Nephron progenitor cell (in vitro differentiated cells): ENCODE measurements around the gene ZBTB47.

ENCODE experiments used
- DNase-seq: peaks from one replicate; pipeline ENCODE4 v3.0.0; 2021
- H3K27ac Mint-ChIP-seq: 2 replicates; pipeline ENCODE4 v1.8.0; 2021; ENCODE audit warnings: mild to moderate bottlenecking, moderate library complexity, mixed read lengths
- H3K27me3 Mint-ChIP-seq: 2 replicates; pipeline ENCODE4 v1.8.0; 2021; ENCODE audit warnings: mild to moderate bottlenecking, low read depth, mixed read lengths; ENCODE audit not compliant: poor library complexity
- H3K36me3 Mint-ChIP-seq: 2 replicates; pipeline ENCODE4 v1.8.0; 2021; ENCODE audit warnings: low read depth, mixed read lengths
- H3K4me1 Mint-ChIP-seq: 2 replicates; pipeline ENCODE4 v1.8.0; 2021; ENCODE audit warnings: mixed read lengths
- H3K4me3 Mint-ChIP-seq: 2 replicates; pipeline ENCODE4 v1.8.0; 2021; ENCODE audit warnings: mild to moderate bottlenecking, moderate library complexity, mixed read lengths
- H3K9me3 Mint-ChIP-seq: 2 replicates; pipeline ENCODE4 v1.8.0; 2021; ENCODE audit warnings: mild to moderate bottlenecking, moderate library complexity, mixed read lengths
- CTCF ChIP-seq: fragments of 200-600 bp; sonication (generic); IDR thresholded peaks from 2 replicates; pipeline ENCODE4 v1.5.0; 2021; ENCODE audit warnings: antibody characterized with exemption

The ZBTB47 gene

GRCh38 chr3:42704136-42704841 lies 50.8 kb downstream of the ZBTB47 start:
- Mint-ChIP-seq H3K4me3 (no peak overlapping the region), H3K27me3 (peaks cover 24% of the 10 kb centered on the region), H3K4me1 (peaks cover 6% of the 10 kb centered on the region), H3K36me3 (no peaks in the 10 kb centered on the region), H3K27ac (no peak overlapping the region), H3K9me3 (no peaks in the 10 kb centered on the region)
- DNase-seq = no peak
- no peak for TF ChIP-seq CTCF

GRCh38 chr3:42705058-42705767 lies 51.7 kb downstream of the ZBTB47 start:
- H3K27ac Mint-ChIP-seq = no peak overlapping the region
- DNase-seq = no peak
- H3K4me3 Mint-ChIP-seq = no peak overlapping the region
- H3K36me3 Mint-ChIP-seq = no peaks in the 10 kb centered on the region
- H3K9me3 Mint-ChIP-seq = no peaks in the 10 kb centered on the region
- H3K4me1 Mint-ChIP-seq = peaks cover 6% of the 10 kb centered on the region
- no peak for TF ChIP-seq CTCF
- peaks cover 21% of the 10 kb centered on the region for H3K27me3 Mint-ChIP-seq

- DNase-seq = no peak
- Mint-ChIP-seq H3K4me3 (no peak overlapping the region), H3K27me3 (peaks cover 20% of the 10 kb centered on the region), H3K9me3 (no peaks in the 10 kb centered on the region), H3K36me3 (no peaks in the 10 kb centered on the region), H3K27ac (no peak overlapping the region), H3K4me1 (peaks cover 6% of the 10 kb centered on the region)
- TF ChIP-seq CTCF = no peak
Measured at GRCh38 chr3:42705962-42706585, 52.6 kb downstream of the ZBTB47 start.

GRCh38 chr3:42706721-42707619 lies 53.5 kb downstream of the ZBTB47 start:
- Mint-ChIP-seq H3K27ac (no peak overlapping the region), H3K9me3 (no peaks in the 10 kb centered on the region), H3K36me3 (no peaks in the 10 kb centered on the region), H3K4me1 (peaks cover 6% of the 10 kb centered on the region), H3K27me3 (peaks cover 15% of the 10 kb centered on the region), H3K4me3 (no peak overlapping the region)
- TF ChIP-seq CTCF = no peak
- DNase-seq = no peak

GRCh38 chr3:42707620-42708355 lies 54.3 kb downstream of the ZBTB47 start:
- Mint-ChIP-seq H3K9me3 (no peaks in the 10 kb centered on the region), H3K4me1 (peaks cover 5% of the 10 kb centered on the region), H3K27ac (no peak overlapping the region), H3K4me3 (no peak overlapping the region), H3K36me3 (no peaks in the 10 kb centered on the region), H3K27me3 (peaks cover 15% of the 10 kb centered on the region)
- DNase-seq = no peak
- no peak for TF ChIP-seq CTCF
